GM12891 (cell line): ENCODE results near the gene RNF115. TPM values are rescaled to one million over a fixed set of nuclear protein-coding genes. Genes with fewer than 3 reads are reported as not detected.

Experiments
- DNase-seq: peaks from one replicate; pipeline ENCODE4 v3.0.0; 2011; ENCODE audit warnings: low spot score; ENCODE audit not compliant: insufficient read length
- FAIRE-seq: peaks from 2 replicates; lab custom pipeline; 2011; peaks lifted over from hg19 to GRCh38; lab: Jason Lieb, UNC
- PAX5 ChIP-seq: IDR thresholded peaks from 2 replicates; pipeline ENCODE4 v1.6.1; 2011; ENCODE audit warnings: low read length, moderate library complexity, mild to moderate bottlenecking; ENCODE audit not compliant: insufficient read depth, severe bottlenecking
- POLR2A ChIP-seq: IDR thresholded peaks from 2 replicates; pipeline ENCODE4 v1.6.1; 2011; ENCODE audit warnings: low read depth, low read length, control low read depth
- POLR2AphosphoS5 ChIP-seq: IDR thresholded peaks from 2 replicates; pipeline ENCODE4 v1.6.1; 2011; ENCODE audit warnings: low read depth, low read length, control low read depth
- POU2F2 ChIP-seq: IDR thresholded peaks from 2 replicates; pipeline ENCODE4 v1.6.1; 2011; ENCODE audit warnings: low read depth, mild to moderate bottlenecking, control low read depth, low read length, moderate library complexity
- SPI1 ChIP-seq: IDR thresholded peaks from 2 replicates; pipeline ENCODE4 v1.6.1; 2011; ENCODE audit warnings: low read depth, low read length, control low read depth
- TAF1 ChIP-seq: IDR thresholded peaks from 2 replicates; pipeline ENCODE4 v1.6.1; 2011; ENCODE audit warnings: low read depth, low read length, control low read depth
- polyA plus RNA-seq: library from polyadenylated mRNA; unstranded; fragments of >200 nt; gene quantifications from one replicate; pipeline ENCODE4 v1.2.1, GENCODE V29; 2012; ENCODE audit warnings: low read depth, missing spikeins, inconsistent platforms; ENCODE audit not compliant: missing spikeins

RNF115 gene
- polyA plus RNA-seq: 4.9 TPM

DNA sequence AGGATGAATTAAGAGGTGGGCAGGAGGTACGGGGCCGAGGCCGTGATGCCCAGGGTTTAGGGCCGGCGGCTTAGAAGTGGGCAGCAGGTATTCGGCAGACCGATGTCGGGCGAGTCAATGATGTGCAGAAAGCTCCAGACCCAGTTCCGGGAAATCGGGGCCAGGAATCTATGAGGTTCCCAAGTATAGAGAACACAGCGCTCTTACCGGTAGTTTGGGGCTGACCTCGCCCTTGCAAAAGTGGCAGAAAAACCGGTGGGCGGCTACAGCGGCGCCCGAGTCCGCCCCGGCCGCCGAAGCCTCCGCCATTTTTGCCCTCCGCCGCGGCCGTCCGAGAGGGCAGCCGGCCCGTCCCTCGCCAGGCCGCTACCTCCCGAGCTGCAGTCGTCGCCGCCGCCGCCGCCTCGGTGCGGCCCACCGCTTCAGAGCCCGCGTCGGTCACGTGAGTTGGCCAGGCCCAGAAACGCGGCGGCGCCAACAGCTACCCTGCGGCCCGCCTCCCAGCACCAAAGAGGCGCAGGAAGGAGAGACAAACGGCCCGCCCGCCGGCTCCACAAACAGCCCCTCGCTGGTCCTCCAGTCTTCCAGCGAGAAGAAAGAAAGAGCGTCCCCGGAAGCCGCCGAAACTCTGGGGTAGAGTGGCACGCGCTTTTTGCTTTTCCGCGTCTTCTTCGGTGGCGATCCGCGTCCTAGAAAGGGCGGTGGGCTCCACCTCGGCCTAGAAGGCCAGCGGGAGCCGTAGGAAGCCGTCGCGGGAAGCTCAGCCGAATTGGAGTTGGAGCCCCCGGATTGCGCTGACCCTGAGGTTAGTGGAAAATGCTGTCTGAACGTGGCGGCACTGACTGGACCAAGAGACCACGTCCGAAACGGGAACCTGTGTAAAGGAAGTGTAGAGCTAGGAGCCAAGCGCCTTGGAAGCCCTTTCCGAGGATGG is at the start of gene RNF115, which contains the start of gene POLR3C:
Gene RNF115 (minus strand): TSS at position 531 of the 934 bp plus-strand sequence. CDS start 222 bp downstream, at position 309.
Gene POLR3C (plus strand): TSS at position 636 of the 934 bp plus-strand sequence. CDS start 1,577 bp downstream, outside the sequence.
- peak; percentile 81; the same call in 1 of the 2 replicates for TF ChIP-seq POLR2A
- TF ChIP-seq SPI1: no peak
- no peak for TF ChIP-seq POU2F2
- peak; percentile 92 for TF ChIP-seq TAF1
- no peak for TF ChIP-seq PAX5
- peak; percentile 70; the same call in 1 of the 2 replicates for TF ChIP-seq POLR2AphosphoS5
- FAIRE-seq (peak; percentile 56), DNase-seq (peak; percentile 79)

DNA sequence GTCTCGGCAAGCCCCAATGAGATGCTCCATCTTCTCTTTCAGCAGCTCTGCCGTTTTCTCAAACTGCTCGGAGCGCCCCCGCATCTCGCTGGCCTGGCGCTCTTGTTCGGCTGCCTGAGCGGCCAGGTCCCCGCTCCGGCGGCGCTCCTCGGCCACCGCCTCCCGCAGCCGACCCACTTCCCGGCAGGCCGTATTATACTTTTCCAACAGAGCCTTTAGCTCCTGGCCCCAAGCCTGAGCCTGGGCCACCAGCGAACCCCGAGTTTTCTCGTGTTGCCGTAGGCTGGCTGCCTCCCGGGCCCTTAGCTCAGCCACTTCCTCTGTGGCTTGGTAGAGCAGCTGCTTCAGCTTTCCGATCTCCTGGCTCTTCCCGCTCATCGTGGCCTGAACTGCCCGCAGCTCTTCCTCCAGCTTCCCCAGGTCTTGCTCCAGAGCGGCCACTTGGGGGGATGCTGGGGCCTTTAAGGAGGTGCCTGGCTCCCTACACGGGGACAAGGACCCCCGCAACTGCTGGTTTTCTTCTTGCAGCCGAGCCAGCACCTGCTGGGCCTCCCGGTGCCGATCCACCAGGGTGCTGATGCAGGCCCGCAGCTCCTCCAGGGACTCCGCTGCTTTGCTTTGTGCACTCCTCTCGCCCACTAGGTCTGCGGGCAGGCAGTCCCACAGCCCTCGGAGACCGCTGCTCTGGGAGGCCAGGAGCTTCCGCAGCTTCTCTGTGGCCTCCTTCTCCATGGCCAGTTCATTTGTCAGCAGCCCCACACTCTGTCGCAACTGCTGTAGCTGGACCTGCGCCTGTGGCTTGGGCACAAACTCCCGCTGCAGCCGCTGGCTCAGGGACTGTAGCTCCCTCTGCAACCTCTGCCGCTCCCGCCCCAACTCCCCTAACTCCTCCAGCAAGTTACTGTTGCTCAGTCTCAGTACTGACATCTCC is 48.4 kb upstream of the RNF115 start:
- TF ChIP-seq PAX5 (no peak), POLR2A (no peak), POLR2AphosphoS5 (no peak), POU2F2 (no peak), TAF1 (no peak), SPI1 (peak; percentile 49; the same call in 1 of the 2 replicates)
- DNase-seq: peak; percentile 41
- peak; percentile 9 for FAIRE-seq

DNA sequence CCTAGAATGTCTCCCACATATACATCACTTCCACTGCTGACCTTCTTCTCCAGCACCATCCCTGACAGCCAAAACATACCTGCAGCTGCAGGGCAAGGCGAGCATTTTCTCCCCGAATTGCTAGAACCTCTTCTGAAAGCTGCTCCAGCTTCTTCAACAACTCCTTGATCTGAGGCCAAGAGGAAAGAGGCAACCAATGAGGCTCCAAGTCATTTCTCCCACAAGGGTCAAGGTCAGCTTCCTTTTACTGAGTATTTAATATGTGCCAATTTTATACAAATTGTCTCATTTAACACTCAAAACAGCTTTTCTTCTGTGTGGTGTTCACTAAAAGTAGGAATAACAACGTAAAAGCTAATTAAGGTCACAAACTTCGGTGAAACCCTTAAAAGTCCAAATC is 44.3 kb upstream of the RNF115 start:
- FAIRE-seq (no peak), DNase-seq (no peak)
- TF ChIP-seq TAF1: no peak
- no peak for TF ChIP-seq SPI1
- TF ChIP-seq POLR2AphosphoS5: no peak
- TF ChIP-seq POLR2A: no peak
- no peak for TF ChIP-seq POU2F2
- TF ChIP-seq PAX5: no peak

DNA sequence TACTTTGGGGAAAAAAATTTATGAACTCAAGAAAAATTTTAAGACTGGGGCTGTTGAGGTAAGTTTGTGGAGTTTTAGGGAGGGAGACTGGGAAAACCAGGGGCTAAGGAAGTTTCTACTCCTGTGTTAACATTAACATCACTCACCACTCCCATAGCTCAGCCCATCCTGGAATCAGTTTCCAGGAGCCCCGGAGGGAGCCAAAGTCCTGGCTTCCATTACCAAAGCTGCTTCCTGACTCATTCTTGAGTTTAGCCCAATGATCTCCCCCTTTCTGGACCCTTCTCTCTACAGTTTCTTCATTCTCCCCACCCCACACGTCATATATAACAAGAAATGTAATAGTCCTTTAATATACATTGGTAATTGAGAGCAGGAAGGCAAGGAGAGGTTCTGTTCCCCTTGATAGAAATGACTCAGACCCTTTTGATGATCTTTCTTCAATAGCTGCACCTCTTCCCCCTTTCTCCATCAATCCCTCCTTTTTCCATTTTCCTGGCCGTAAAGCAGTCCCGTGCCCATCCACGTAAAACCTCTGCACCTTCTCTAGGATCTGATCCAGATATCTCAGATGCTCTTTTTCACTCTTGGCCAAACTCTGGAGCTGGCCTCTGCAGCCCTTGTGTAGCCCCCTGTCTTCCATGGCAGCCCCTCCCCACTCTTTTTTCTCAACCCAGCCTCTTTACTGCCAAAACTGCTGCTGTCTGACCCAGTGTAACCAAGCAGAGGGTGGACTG is 39.6 kb upstream of the RNF115 start:
- DNase-seq (no peak), FAIRE-seq (no peak)
- no peak for TF ChIP-seq POLR2AphosphoS5
- TF ChIP-seq POLR2A: no peak
- no peak for TF ChIP-seq SPI1
- TF ChIP-seq POU2F2: no peak

DNA sequence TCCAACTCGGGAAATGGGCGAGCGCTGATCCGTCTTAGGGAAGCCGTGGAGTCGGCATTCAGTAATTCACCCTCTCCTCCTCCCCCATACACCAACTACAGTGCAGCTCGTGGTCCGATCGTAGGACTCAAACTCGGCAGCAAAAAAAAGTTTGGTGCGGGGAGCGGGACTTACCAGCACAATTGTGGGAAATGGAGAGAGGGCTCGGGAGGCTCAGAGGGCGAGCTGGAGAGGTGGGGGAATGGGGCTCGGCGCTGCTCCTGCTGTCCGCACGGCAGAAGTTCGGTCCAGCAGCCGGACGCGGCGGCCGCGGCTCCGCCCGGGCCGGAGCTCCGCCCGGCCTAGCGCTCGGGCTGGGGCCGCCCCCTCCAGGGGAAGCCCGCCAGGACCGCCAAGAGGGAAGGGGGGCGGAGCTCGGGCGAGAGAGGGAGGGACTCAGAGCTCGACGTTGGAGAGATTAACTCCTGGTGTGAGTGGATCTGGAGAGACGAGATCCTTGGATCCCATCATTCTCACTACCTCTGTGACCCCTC is 35.7 kb upstream of the RNF115 start:
- FAIRE-seq: no peak
- TF ChIP-seq POLR2A (no peak), TAF1 (no peak), POLR2AphosphoS5 (no peak), PAX5 (no peak), SPI1 (no peak), POU2F2 (no peak)
- DNase-seq: peak; percentile 79

DNA sequence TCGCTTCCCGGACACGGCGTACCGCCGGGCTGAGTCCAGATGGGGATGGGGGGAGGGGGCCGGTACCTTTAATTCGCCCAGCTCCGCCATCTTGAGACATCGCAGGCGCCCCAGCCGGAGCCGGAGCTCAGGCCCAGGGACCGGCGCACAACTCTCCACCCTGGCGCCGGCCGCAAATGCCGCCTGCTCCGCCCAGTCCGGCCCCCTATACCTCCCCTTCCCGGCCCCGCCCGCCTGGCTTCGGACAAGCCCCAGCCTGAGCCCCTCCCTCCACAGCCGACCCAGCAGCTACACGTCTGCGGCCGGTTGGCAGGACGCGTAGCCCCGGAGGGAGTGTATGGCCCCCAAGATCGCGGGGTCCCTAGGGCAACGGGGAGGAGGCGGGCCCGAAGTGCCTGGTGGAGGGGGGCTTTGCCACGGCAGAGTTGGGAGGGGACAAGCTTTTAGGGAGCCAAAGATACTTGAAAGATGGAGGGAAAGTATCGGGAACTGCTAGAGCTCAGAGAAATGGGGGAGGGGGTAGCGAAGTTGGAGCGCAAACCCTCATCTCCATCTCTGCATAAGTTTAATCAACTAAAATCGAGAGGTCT is 35.1 kb upstream of the RNF115 start, which contains the start of gene PIAS3:
Gene PIAS3 (minus strand): TSS at position 181 of the 590 bp plus-strand sequence. CDS start 91 bp downstream, at position 90.
- peak; percentile 97 for DNase-seq
- TF ChIP-seq SPI1 (no peak), POLR2AphosphoS5 (no peak), POU2F2 (no peak), TAF1 (no peak), PAX5 (no peak), POLR2A (no peak)
- peak; percentile 93 for FAIRE-seq

DNA sequence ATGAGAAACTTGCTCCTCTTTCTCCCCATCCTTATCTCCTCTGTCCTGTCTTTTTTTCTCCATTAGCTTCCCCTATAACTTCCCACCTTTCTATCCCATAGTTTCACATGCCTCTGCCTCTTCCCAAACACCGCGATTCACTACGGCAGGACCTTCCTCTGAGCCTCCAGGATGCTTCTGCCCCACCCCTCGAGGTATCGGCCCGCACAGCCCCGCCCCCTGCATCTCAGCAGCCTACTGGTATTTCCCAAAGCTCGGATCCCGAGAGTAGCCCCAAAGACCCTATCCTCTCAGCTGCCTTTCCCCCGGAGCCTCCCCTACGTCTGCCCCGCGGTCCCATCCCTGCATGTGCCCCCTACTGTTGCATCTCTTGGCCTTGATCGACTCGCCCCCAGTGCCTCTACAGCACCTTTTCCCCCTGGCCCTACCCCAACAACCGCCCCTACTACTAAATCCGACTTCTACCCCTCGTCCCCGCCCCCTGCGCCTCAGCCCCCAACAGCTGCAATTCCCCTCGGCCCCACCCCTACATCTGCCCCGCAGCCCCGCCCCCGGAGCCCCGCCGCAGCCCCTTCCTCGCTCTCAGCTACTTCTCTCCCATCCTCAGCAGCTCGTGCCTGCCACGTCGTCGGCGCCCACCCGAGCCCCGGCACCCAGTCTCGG is 34.5 kb upstream of the RNF115 start:
- TF ChIP-seq SPI1 (no peak), POLR2A (no peak), TAF1 (no peak), PAX5 (no peak), POU2F2 (no peak), POLR2AphosphoS5 (no peak)
- DNase-seq (peak; percentile 42), FAIRE-seq (peak; percentile 75)
